SK-N-SH treated with all-trans-retinoic acid at 6 μM for 48 hours (cell line): ENCODE measurements around the gene CSF1.

ENCODE experiments used
- ATAC-seq: fragments of 200-7000 bp; cut with Tn5 transposase; 3 replicates; pipeline ENCODE4 v1.9.1; 2020; ENCODE audit warnings: mild to moderate bottlenecking, moderate library complexity
- ARNTL ChIP-seq: fragments of 450-650 bp; formaldehyde crosslinking; IDR thresholded peaks from 2 replicates; pipeline ENCODE4 v1.5.0; 2020; ENCODE audit warnings: low read depth, mild to moderate bottlenecking, moderate library complexity, borderline replicate concordance
- BACH2 ChIP-seq: fragments of 250-450 bp; sonication (Bioruptor Pico); IDR thresholded peaks from 2 replicates; pipeline ENCODE4 v1.9.0; 2021; ENCODE audit warnings: mild to moderate bottlenecking, borderline replicate concordance
- CREB5 ChIP-seq: fragments of 250-450 bp; sonication (Bioruptor Pico); IDR thresholded peaks from 2 replicates; pipeline ENCODE4 v1.5.1; 2020; ENCODE audit warnings: low read depth, mild to moderate bottlenecking, moderate library complexity
- CSDC2 ChIP-seq: fragments of 250-450 bp; sonication (Bioruptor Pico); IDR thresholded peaks from 2 replicates; pipeline ENCODE4 v1.5.0; 2020; ENCODE audit warnings: mild to moderate bottlenecking, moderate library complexity
- CSRNP3 ChIP-seq: fragments of 250-450 bp; sonication (Bioruptor Pico); IDR thresholded peaks from 2 replicates; pipeline ENCODE4 v1.5.1; 2021; ENCODE audit warnings: mild to moderate bottlenecking, moderate library complexity
- ESRRG ChIP-seq: fragments of 250-450 bp; sonication (Bioruptor Pico); IDR thresholded peaks from 2 replicates; pipeline ENCODE4 v1.6.1; 2021; ENCODE audit warnings: mild to moderate bottlenecking
- GLIS3 ChIP-seq: fragments of 250-450 bp; sonication (Bioruptor Pico); IDR thresholded peaks from 2 replicates; pipeline ENCODE4 v1.5.0; 2020; ENCODE audit warnings: mild to moderate bottlenecking, moderate library complexity
- OSR1 ChIP-seq: fragments of 250-450 bp; sonication (Bioruptor Pico); IDR thresholded peaks from 2 replicates; pipeline ENCODE4 v1.8.0; 2022; ENCODE audit warnings: moderate library complexity, mild to moderate bottlenecking, inconsistent platforms
- PPARA ChIP-seq: fragments of 250-450 bp; sonication (Bioruptor Pico); IDR thresholded peaks from 2 replicates; pipeline ENCODE4 v1.5.0; 2020; ENCODE audit warnings: mild to moderate bottlenecking, borderline replicate concordance
- RARB ChIP-seq: fragments of 250-450 bp; sonication (Bioruptor Pico); IDR thresholded peaks from 2 replicates; pipeline ENCODE4 v1.8.0; 2021; ENCODE audit warnings: mild to moderate bottlenecking, moderate library complexity
- SNAI2 ChIP-seq: fragments of 250-450 bp; sonication (Bioruptor Pico); IDR thresholded peaks from 2 replicates; pipeline ENCODE4 v1.5.0; 2020; ENCODE audit warnings: mild to moderate bottlenecking, moderate library complexity
- TCF4 ChIP-seq: fragments of 250-450 bp; sonication (Bioruptor Pico); IDR thresholded peaks from 2 replicates; pipeline ENCODE4 v1.8.0; 2021; ENCODE audit warnings: mild to moderate bottlenecking, moderate library complexity, borderline replicate concordance
- ZC3H10 ChIP-seq: fragments of 250-450 bp; sonication (Bioruptor Pico); IDR thresholded peaks from 2 replicates; pipeline ENCODE4 v1.5.1; 2021; ENCODE audit warnings: mild to moderate bottlenecking, moderate library complexity
- ZFP3 ChIP-seq: fragments of 250-450 bp; sonication (Bioruptor Pico); IDR thresholded peaks from 2 replicates; pipeline ENCODE4 v1.5.0; 2020; ENCODE audit warnings: mild to moderate bottlenecking, moderate library complexity
- ZFP30 ChIP-seq: fragments of 450-650 bp; formaldehyde crosslinking; IDR thresholded peaks from 2 replicates; pipeline ENCODE4 v1.5.0; 2022; ENCODE audit warnings: mild to moderate bottlenecking, moderate library complexity
- ZNF565 ChIP-seq: fragments of 450-650 bp; formaldehyde crosslinking; conservative IDR thresholded peaks from 2 replicates; pipeline ENCODE4 v1.5.0; 2020; ENCODE audit warnings: low read depth, mild to moderate bottlenecking, moderate library complexity
- ZNF70 ChIP-seq: fragments of 450-650 bp; formaldehyde crosslinking; IDR thresholded peaks from 2 replicates; pipeline ENCODE4 v1.5.0; 2020; ENCODE audit warnings: mild to moderate bottlenecking, moderate library complexity
- TF ChIP-seq, protein P1 (sequence below): fragments of 250-450 bp; sonication (Bioruptor Pico); IDR thresholded peaks from 2 replicates; pipeline ENCODE4 v1.5.0; 2020; ENCODE audit warnings: mild to moderate bottlenecking, moderate library complexity
- TF ChIP-seq, protein P2 (sequence below): fragments of 250-450 bp; sonication (Bioruptor Pico); IDR thresholded peaks from 2 replicates; pipeline ENCODE4 v1.8.0; 2021; ENCODE audit warnings: low read depth, mild to moderate bottlenecking, moderate library complexity, borderline replicate concordance
- TF ChIP-seq, protein P3 (sequence below): fragments of 250-450 bp; sonication (Bioruptor Pico); IDR thresholded peaks from 2 replicates; pipeline ENCODE4 v1.8.0; 2020; ENCODE audit warnings: mild to moderate bottlenecking, moderate library complexity, borderline replicate concordance

The CSF1 gene

GRCh38 chr1:109917051-109917767 lies 6.6 kb downstream of the CSF1 start:
- ATAC-seq, result no peak

GRCh38 chr1:109917768-109918606 lies 7.3 kb downstream of the CSF1 start:
- no peak for ATAC-seq
- TF ChIP-seq ZFP3 (no peak), SNAI2 (CRISPR knock-in tag) (no peak), GLIS3 (CRISPR knock-in tag) (no peak), BACH2 (CRISPR knock-in tag) (no peak), ZNF565 (CRISPR knock-in tag) (no peak), ZC3H10 (CRISPR knock-in tag) (no peak), CSRNP3 (CRISPR knock-in tag) (no peak), ZNF70 (no peak), ZFP30 (CRISPR knock-in tag) (no peak), CSDC2 (CRISPR knock-in tag) (no peak), PPARA (CRISPR knock-in tag) (no peak), CREB5 (no peak), RARB (no peak)
- TF ChIP-seq, protein P1, sequence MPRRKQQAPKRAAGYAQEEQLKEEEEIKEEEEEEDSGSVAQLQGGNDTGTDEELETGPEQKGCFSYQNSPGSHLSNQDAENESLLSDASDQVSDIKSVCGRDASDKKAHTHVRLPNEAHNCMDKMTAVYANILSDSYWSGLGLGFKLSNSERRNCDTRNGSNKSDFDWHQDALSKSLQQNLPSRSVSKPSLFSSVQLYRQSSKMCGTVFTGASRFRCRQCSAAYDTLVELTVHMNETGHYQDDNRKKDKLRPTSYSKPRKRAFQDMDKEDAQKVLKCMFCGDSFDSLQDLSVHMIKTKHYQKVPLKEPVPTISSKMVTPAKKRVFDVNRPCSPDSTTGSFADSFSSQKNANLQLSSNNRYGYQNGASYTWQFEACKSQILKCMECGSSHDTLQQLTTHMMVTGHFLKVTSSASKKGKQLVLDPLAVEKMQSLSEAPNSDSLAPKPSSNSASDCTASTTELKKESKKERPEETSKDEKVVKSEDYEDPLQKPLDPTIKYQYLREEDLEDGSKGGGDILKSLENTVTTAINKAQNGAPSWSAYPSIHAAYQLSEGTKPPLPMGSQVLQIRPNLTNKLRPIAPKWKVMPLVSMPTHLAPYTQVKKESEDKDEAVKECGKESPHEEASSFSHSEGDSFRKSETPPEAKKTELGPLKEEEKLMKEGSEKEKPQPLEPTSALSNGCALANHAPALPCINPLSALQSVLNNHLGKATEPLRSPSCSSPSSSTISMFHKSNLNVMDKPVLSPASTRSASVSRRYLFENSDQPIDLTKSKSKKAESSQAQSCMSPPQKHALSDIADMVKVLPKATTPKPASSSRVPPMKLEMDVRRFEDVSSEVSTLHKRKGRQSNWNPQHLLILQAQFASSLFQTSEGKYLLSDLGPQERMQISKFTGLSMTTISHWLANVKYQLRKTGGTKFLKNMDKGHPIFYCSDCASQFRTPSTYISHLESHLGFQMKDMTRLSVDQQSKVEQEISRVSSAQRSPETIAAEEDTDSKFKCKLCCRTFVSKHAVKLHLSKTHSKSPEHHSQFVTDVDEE (CRISPR knock-in tag), result no peak
- TF ChIP-seq, protein P2, sequence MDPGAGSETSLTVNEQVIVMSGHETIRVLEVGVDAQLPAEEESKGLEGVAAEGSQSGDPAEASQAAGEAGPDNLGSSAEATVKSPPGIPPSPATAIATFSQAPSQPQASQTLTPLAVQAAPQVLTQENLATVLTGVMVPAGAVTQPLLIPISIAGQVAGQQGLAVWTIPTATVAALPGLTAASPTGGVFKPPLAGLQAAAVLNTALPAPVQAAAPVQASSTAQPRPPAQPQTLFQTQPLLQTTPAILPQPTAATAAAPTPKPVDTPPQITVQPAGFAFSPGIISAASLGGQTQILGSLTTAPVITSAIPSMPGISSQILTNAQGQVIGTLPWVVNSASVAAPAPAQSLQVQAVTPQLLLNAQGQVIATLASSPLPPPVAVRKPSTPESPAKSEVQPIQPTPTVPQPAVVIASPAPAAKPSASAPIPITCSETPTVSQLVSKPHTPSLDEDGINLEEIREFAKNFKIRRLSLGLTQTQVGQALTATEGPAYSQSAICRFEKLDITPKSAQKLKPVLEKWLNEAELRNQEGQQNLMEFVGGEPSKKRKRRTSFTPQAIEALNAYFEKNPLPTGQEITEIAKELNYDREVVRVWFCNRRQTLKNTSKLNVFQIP (CRISPR knock-in tag), result no peak
- TF ChIP-seq, protein P3, sequence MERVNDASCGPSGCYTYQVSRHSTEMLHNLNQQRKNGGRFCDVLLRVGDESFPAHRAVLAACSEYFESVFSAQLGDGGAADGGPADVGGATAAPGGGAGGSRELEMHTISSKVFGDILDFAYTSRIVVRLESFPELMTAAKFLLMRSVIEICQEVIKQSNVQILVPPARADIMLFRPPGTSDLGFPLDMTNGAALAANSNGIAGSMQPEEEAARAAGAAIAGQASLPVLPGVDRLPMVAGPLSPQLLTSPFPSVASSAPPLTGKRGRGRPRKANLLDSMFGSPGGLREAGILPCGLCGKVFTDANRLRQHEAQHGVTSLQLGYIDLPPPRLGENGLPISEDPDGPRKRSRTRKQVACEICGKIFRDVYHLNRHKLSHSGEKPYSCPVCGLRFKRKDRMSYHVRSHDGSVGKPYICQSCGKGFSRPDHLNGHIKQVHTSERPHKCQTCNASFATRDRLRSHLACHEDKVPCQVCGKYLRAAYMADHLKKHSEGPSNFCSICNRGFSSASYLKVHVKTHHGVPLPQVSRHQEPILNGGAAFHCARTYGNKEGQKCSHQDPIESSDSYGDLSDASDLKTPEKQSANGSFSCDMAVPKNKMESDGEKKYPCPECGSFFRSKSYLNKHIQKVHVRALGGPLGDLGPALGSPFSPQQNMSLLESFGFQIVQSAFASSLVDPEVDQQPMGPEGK (CRISPR knock-in tag), result no peak

More at GRCh38 chr1:109917051-109917767, 6.6 kb downstream of the CSF1 start:
- no peak for TF ChIP-seq RARB
- no peak for TF ChIP-seq ARNTL (CRISPR knock-in tag)
- no peak for TF ChIP-seq PPARA (CRISPR knock-in tag)
- TF ChIP-seq, protein P3 (CRISPR knock-in tag), result no peak
- no peak for TF ChIP-seq OSR1 (CRISPR knock-in tag)
- TF ChIP-seq, protein P1 (CRISPR knock-in tag), result no peak
- no peak for TF ChIP-seq ZFP30 (CRISPR knock-in tag)
- TF ChIP-seq SNAI2 (CRISPR knock-in tag), result no peak
- TF ChIP-seq TCF4 (CRISPR knock-in tag), result no peak
- no peak for TF ChIP-seq ZNF70
- no peak for TF ChIP-seq ESRRG
- TF ChIP-seq GLIS3 (CRISPR knock-in tag), result no peak
- TF ChIP-seq ZFP3, result no peak
- TF ChIP-seq BACH2 (CRISPR knock-in tag), result no peak
- no peak for TF ChIP-seq ZNF565 (CRISPR knock-in tag)
- TF ChIP-seq CSDC2 (CRISPR knock-in tag), result no peak
- no peak for TF ChIP-seq ZC3H10 (CRISPR knock-in tag)
